ENCODE measurements around the gene THBS3. TPM values are rescaled to one million over a fixed set of nuclear protein-coding genes. Genes with fewer than 3 reads are reported as not detected.

THBS3 gene
- total RNA-seq, 1 donor from 2014 or later: 118 TPM

GRCh38 chr1:155184835-155185782 lies 22.6 kb downstream of the THBS3 start:
- no peaks in the 10 kb centered on the region for H3K9me3 Mint-ChIP-seq (ENCODE audit: low read depth)
- H3K4me1 Mint-ChIP-seq (ENCODE audit: low read depth): peaks cover 9% of the 10 kb centered on the region
- DNase-seq (ENCODE audit: low spot score): peak; percentile 65
- H3K4me3 Mint-ChIP-seq (ENCODE audit: unreplicated experiment): no peak overlapping the region
- TF ChIP-seq CTCF (IDR thresholded peaks at IDR 0.05): no peak
- H3K27ac Mint-ChIP-seq (ENCODE audit: unreplicated experiment): no peak overlapping the region
- H3K27me3 Mint-ChIP-seq (ENCODE audit: low read depth): no peaks in the 10 kb centered on the region
- peaks cover 10% of the 10 kb centered on the region for H3K36me3 Mint-ChIP-seq (ENCODE audit: low read depth)

- Mint-ChIP-seq H3K27me3 (ENCODE audit: low read depth) (no peaks in the 10 kb centered on the region), H3K4me1 (ENCODE audit: low read depth) (peaks cover 9% of the 10 kb centered on the region), H3K27ac (ENCODE audit: unreplicated experiment) (peak overlapping the region; percentile 59), H3K4me3 (ENCODE audit: unreplicated experiment) (no peak overlapping the region), H3K9me3 (ENCODE audit: low read depth) (no peaks in the 10 kb centered on the region), H3K36me3 (ENCODE audit: low read depth) (peaks cover 13% of the 10 kb centered on the region)
- TF ChIP-seq CTCF (IDR thresholded peaks at IDR 0.05): no peak
- DNase-seq (ENCODE audit: low spot score): peak; percentile 54
These were observed 23.3 kb downstream of the THBS3 start for GRCh38 chr1:155184351-155184811.

GRCh38 chr1:155183775-155184221 lies 23.9 kb downstream of the THBS3 start:
- Mint-ChIP-seq H3K4me3 (ENCODE audit: unreplicated experiment) (no peak overlapping the region), H3K4me1 (ENCODE audit: low read depth) (peaks cover 9% of the 10 kb centered on the region), H3K27ac (ENCODE audit: unreplicated experiment) (no peak overlapping the region), H3K9me3 (ENCODE audit: low read depth) (no peaks in the 10 kb centered on the region), H3K36me3 (ENCODE audit: low read depth) (peaks cover 18% of the 10 kb centered on the region), H3K27me3 (ENCODE audit: low read depth) (no peaks in the 10 kb centered on the region)
- no peak for TF ChIP-seq CTCF (IDR thresholded peaks at IDR 0.05)
- peak; percentile 72 for DNase-seq (ENCODE audit: low spot score)

GRCh38 chr1:155182052-155182550 lies 25.6 kb downstream of the THBS3 start:
- no peaks in the 10 kb centered on the region for H3K27me3 Mint-ChIP-seq (ENCODE audit: low read depth)
- DNase-seq (ENCODE audit: low spot score): no peak
- no peaks in the 10 kb centered on the region for H3K9me3 Mint-ChIP-seq (ENCODE audit: low read depth)
- peaks cover 4% of the 10 kb centered on the region for H3K4me1 Mint-ChIP-seq (ENCODE audit: low read depth)
- TF ChIP-seq CTCF (IDR thresholded peaks at IDR 0.05): no peak
- peaks cover 23% of the 10 kb centered on the region for H3K36me3 Mint-ChIP-seq (ENCODE audit: low read depth)
- no peak overlapping the region for H3K27ac Mint-ChIP-seq (ENCODE audit: unreplicated experiment)
- H3K4me3 Mint-ChIP-seq (ENCODE audit: unreplicated experiment): no peak overlapping the region

- Mint-ChIP-seq H3K27ac (ENCODE audit: unreplicated experiment) (no peak overlapping the region), H3K4me1 (ENCODE audit: low read depth) (peaks cover 5% of the 10 kb centered on the region), H3K36me3 (ENCODE audit: low read depth) (peaks cover 25% of the 10 kb centered on the region), H3K9me3 (ENCODE audit: low read depth) (no peaks in the 10 kb centered on the region), H3K27me3 (ENCODE audit: low read depth) (no peaks in the 10 kb centered on the region), H3K4me3 (ENCODE audit: unreplicated experiment) (no peak overlapping the region)
- peak; percentile 59 for DNase-seq (ENCODE audit: low spot score)
- TF ChIP-seq CTCF (IDR thresholded peaks at IDR 0.05): no peak
These were observed 26.2 kb downstream of the THBS3 start for GRCh38 chr1:155181371-155182051.
